GM19452 (cell line): Measurements from ENCODE around the gene MGLL.

Experiments used
- ATAC-seq: cut with Tn5 transposase; IDR thresholded peaks from one replicate; pipeline ENCODE4 v1.9.1; 2021; ENCODE audit not compliant: unreplicated experiment

MGLL gene

GRCh38 chr3:127815001-127815400, 7.3 kb downstream of the MGLL start:
- ATAC-seq = no peak

GRCh38 chr3:127814325-127814781, 8.0 kb downstream of the MGLL start:
- ATAC-seq = no peak

- no peak for ATAC-seq
These were observed 10.2 kb downstream of the MGLL start for GRCh38 chr3:127812151-127812550.

- no peak for ATAC-seq
These were observed 10.6 kb downstream of the MGLL start for GRCh38 chr3:127811717-127812116.

- ATAC-seq = no peak
These were observed 12.7 kb downstream of the MGLL start for GRCh38 chr3:127809611-127810010.

- ATAC-seq = no peak
These were observed 13.1 kb downstream of the MGLL start for GRCh38 chr3:127809211-127809610.

- ATAC-seq = no peak
These were observed 14.1 kb downstream of the MGLL start for GRCh38 chr3:127808197-127808596.

GRCh38 chr3:127805026-127805753, 17.1 kb downstream of the MGLL start:
- ATAC-seq = no peak

- ATAC-seq = no peak
These were observed 18.2 kb downstream of the MGLL start for GRCh38 chr3:127804141-127804540.

- no peak for ATAC-seq
These were observed 18.7 kb downstream of the MGLL start for GRCh38 chr3:127803619-127804018.

GRCh38 chr3:127802606-127803005, 19.7 kb downstream of the MGLL start:
- no peak for ATAC-seq

- no peak for ATAC-seq
These were observed 20.5 kb downstream of the MGLL start for GRCh38 chr3:127801731-127802313.

- no peak for ATAC-seq
These were observed 21.8 kb downstream of the MGLL start for GRCh38 chr3:127800508-127800907.

- ATAC-seq = no peak
These were observed 22.7 kb downstream of the MGLL start for GRCh38 chr3:127799476-127800222.

GRCh38 chr3:127798716-127799115, 23.6 kb downstream of the MGLL start:
- ATAC-seq = no peak

GRCh38 chr3:127796831-127797150, 25.5 kb downstream of the MGLL start:
- ATAC-seq = no peak

- ATAC-seq = no peak
These were observed 26.1 kb downstream of the MGLL start for GRCh38 chr3:127796045-127796830.

- ATAC-seq = no peak
These were observed 27.3 kb downstream of the MGLL start for GRCh38 chr3:127794972-127795371.

- ATAC-seq = no peak
These were observed 27.9 kb downstream of the MGLL start for GRCh38 chr3:127794402-127794801.

GRCh38 chr3:127792541-127793292, 29.6 kb downstream of the MGLL start:
- ATAC-seq = no peak
